C4-2B (cell line): Measurements from ENCODE around the gene DCLK2.

Source experiments
- H3K27ac ChIP-seq: fragments of 450-650 bp; 2 replicates; pipeline ENCODE4 v1.5.1; 2017
- ZFX ChIP-seq: fragments of 450-650 bp; IDR thresholded peaks from 2 replicates; pipeline ENCODE4 v1.6.1; 2017
- TF ChIP-seq, protein P1 (sequence below): fragments of 450-650 bp; conservative IDR thresholded peaks from 2 replicates; pipeline ENCODE4 v1.5.1; 2017; ENCODE audit warnings: mild to moderate bottlenecking

Gene DCLK2

DNA sequence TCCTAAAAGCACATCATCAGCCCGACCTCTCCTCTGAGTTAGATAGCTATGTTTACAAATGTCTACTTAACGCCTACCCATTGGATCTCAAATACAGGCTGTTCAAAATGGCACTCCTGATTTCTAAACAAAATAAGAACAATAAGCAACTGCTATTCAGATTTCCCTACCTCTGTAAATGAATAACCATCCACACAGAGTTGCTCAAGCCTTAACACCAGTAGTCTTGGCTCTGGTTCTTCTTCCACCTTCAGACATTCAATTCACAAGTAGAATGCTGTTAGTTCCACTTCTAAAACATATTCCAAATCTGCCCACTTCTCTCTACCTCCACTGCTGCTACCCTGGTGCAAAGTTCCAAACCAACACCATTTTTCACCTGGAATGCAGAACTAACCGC is 27.1 kb upstream of the DCLK2 start:
- TF ChIP-seq ZFX = no peak
- TF ChIP-seq, protein P1, sequence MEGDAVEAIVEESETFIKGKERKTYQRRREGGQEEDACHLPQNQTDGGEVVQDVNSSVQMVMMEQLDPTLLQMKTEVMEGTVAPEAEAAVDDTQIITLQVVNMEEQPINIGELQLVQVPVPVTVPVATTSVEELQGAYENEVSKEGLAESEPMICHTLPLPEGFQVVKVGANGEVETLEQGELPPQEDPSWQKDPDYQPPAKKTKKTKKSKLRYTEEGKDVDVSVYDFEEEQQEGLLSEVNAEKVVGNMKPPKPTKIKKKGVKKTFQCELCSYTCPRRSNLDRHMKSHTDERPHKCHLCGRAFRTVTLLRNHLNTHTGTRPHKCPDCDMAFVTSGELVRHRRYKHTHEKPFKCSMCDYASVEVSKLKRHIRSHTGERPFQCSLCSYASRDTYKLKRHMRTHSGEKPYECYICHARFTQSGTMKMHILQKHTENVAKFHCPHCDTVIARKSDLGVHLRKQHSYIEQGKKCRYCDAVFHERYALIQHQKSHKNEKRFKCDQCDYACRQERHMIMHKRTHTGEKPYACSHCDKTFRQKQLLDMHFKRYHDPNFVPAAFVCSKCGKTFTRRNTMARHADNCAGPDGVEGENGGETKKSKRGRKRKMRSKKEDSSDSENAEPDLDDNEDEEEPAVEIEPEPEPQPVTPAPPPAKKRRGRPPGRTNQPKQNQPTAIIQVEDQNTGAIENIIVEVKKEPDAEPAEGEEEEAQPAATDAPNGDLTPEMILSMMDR = no peak
- H3K27ac ChIP-seq = no peak overlapping the region

DNA sequence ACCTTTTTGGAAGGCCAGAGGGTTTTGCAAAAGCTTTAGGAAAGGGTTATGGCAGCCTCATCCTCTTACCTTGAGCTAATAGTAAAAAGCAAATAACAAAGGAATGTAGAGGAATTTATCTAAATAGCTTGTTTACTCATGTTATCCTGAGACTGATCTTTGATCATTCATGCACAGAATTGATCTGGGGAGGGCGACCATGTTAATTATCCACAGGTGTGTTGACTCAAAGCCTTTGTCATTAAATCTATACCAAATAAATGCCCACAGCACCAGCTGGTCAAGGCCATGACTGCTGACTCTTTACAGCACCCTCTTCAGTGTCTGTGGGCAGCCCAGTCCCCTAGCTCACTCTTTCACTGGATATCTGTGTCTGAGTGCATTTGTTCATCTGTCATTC is 22.8 kb upstream of the DCLK2 start:
- H3K27ac ChIP-seq = no peak overlapping the region
- TF ChIP-seq ZFX = no peak
- TF ChIP-seq, protein P1 = no peak

DNA sequence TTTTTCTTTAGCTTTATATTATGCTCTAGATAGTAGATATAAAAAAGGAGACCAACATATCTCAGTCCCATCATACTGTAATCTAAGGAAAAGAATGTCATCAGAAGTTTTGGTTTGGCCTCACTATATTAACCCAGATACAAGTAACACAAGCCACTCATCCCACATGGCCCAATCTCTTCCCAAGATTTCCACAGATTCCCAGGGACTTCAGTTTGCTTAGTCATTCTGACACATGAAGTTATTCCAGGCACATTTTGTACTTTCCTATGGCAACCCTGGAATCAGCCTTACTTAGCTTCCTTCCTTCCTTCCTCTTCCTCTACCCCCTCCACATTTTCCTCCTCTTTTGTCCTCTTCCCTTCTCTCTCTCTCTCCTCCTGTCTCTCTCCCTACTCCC is 21.7 kb upstream of the DCLK2 start:
- H3K27ac ChIP-seq = no peak overlapping the region
- no peak for TF ChIP-seq ZFX
- TF ChIP-seq, protein P1 = no peak

DNA sequence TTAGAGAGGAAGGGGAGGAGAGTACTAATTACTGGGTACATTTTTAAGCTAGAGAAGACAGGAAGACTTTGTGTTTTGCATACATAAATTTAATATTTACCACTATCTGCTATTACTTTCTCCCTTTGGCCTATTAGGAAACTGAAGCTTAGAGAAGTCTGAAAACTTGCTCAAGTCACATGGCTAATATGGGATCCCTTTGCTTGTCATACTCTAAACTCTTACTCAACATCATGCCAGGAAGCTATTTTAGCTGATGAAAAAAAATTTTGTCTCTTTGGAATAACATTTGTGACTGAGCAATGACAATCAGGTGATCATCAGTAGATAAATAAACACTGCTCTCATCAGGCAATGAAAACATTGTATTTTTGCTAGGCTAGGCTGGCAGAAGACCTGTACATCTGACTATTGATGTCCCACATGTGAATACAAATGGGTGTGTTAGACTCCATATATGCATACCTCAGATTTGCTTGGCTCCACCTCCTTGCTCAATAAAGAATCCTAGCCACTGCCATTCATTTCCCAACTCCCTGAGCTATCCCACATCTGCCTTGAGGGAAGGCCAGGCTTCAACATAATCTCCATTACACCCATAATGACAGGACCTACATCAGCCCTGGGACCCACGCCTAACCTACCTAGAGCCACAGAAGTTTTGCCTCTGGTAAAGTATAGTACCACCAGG is 17.0 kb upstream of the DCLK2 start:
- H3K27ac ChIP-seq = no peak overlapping the region
- TF ChIP-seq, protein P1 = no peak
- TF ChIP-seq ZFX = no peak

DNA sequence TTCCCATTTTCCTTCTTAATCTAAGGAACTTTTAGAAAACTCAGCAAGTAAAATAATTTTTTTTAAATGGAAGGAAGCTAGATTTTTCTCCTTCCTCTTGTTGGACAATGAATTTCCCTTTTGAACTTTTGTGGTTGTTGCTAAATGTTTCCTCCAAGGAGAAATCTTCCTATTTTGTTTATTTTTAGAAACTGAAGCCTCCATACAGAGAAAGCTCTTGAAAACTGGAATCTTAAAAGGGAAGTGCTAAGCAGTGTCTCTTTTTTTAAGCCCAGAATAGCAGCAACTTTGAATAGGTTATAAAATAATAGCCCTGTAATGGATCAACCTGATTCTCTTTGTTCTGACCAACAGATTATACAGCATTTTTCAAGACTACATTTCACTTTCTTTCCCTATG is 15.1 kb upstream of the DCLK2 start:
- H3K27ac ChIP-seq = no peak overlapping the region
- TF ChIP-seq, protein P1 = no peak
- no peak for TF ChIP-seq ZFX

DNA sequence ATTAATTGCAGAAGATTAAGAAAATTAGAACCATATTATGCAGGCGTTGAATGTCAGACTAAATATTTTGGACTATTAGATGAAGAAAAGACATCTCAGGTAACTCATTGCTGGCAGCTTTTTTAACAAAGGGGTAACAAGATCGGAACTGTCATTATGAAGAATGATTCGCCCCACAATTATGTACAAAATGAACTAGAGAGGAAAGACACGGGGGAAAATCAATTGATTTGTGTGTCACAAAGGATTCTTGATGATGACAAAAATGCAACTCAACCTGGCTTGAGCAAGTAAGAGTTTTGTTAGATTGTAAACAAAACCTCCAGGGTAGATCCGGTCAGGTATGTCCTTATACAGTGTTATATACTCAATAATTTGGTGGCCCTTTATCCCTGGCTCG is 12.5 kb upstream of the DCLK2 start:
- TF ChIP-seq, protein P1 = no peak
- no peak for TF ChIP-seq ZFX

DNA sequence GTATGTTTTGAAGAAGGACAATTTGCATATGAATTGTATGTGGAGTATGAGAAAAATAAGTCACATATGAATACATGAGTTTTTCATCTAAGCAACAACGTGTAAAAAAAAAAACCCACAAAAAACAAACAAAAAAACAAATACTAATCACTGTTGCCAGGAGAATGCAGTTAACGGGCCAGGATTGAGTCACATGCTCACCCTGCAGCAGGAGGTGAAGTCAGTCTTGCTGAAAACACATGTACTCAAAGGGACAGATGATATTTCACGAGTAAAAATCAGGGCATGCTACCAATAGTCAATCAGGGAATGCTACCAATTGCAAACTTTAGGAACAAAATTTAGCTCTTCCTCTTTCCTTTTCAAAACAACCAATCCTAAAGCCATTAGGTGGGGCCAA is 10.4 kb upstream of the DCLK2 start:
- peak overlapping the region; percentile 11; the same call in 1 of the 2 replicates for H3K27ac ChIP-seq
- TF ChIP-seq ZFX = no peak
- TF ChIP-seq, protein P1 = no peak

More for the DNA sequence above, 12.5 kb upstream of the DCLK2 start:
- H3K27ac ChIP-seq = no peak overlapping the region
